Stomach (tissue), 4 donors: ENCODE results near the gene RAPH1.

Experiments used
- EP300 ChIP-seq: sonication (generic); formaldehyde crosslinking; IDR thresholded peaks from one replicate; pipeline ENCODE4 v1.6.1; 2017; ENCODE audit warnings: antibody characterized with exemption
- POLR2A ChIP-seq, 4 donors: fragments of 450-650 bp; IDR thresholded peaks; one replicate each; pipeline ENCODE4 v1.6.1; 2016; ENCODE audit warnings: antibody characterized with exemption in 4 of 4, control low read depth in 2 of 4, mild to moderate bottlenecking in 1 of 4, moderate library complexity in 1 of 4
- TF ChIP-seq, protein P1 (sequence below), 7 experiments: fragments of 450-650 bp in 4 of 7; fragments of 200-600 bp in 3 of 7; sonication (generic) in 3 of 7; IDR thresholded peaks; one replicate each; pipeline ENCODE4 v1.5.1; 2016 to 2019; ENCODE audit warnings: antibody characterized with exemption in 7 of 7, control low read depth in 2 of 7, mild to moderate bottlenecking in 1 of 7

DNA sequence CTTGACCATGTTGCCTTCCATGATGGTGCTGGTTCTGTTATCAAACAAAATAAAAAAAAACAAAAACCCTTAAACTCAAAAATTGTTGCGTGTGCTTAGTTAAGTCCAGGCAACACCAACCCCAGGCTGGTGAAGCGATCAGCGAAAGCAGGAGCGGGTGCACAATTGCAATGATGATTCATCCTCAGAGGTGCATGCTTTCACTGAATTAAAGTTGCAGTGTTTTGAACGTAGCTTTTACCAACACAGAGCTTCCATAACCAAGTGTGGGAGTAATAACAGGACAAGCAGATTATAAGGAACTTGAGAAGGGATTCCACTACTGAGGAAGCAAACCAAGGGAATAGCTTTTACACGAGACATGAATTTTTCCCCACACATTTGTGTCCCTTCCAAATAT lies 39.7 kb upstream of the RAPH1 start:
- TF ChIP-seq, protein P1, sequence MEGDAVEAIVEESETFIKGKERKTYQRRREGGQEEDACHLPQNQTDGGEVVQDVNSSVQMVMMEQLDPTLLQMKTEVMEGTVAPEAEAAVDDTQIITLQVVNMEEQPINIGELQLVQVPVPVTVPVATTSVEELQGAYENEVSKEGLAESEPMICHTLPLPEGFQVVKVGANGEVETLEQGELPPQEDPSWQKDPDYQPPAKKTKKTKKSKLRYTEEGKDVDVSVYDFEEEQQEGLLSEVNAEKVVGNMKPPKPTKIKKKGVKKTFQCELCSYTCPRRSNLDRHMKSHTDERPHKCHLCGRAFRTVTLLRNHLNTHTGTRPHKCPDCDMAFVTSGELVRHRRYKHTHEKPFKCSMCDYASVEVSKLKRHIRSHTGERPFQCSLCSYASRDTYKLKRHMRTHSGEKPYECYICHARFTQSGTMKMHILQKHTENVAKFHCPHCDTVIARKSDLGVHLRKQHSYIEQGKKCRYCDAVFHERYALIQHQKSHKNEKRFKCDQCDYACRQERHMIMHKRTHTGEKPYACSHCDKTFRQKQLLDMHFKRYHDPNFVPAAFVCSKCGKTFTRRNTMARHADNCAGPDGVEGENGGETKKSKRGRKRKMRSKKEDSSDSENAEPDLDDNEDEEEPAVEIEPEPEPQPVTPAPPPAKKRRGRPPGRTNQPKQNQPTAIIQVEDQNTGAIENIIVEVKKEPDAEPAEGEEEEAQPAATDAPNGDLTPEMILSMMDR (IDR thresholded peaks at IDR 0.05): no peak
- TF ChIP-seq POLR2A (IDR thresholded peaks at IDR 0.05): no peak
- no peak for TF ChIP-seq EP300
